HepG2 (cell line): ENCODE measurements around the gene FAM222A. TPM values are rescaled to one million over a fixed set of nuclear protein-coding genes. Genes with fewer than 3 reads are reported as not detected.
A peak's percentile ranks its signal among the peaks of the same experiment; 100 is the strongest.

Source experiments
- BHLHE40 ChIP-seq: IDR thresholded peaks from 2 replicates; pipeline ENCODE4 v1.6.1; 2011; ENCODE audit warnings: low read length, improper control_type of control experiment
- CENPX ChIP-seq: sonication (generic); formaldehyde crosslinking; IDR thresholded peaks from 2 replicates; pipeline ENCODE4 v1.9.0; 2021; ENCODE audit warnings: mild to moderate bottlenecking, missing genetic modification reagents, moderate library complexity
- EEA1 ChIP-seq: sonication (generic); formaldehyde crosslinking; IDR thresholded peaks from 2 replicates; pipeline ENCODE4 v1.5.1; 2020; ENCODE audit warnings: mild to moderate bottlenecking, missing genetic modification reagents, borderline replicate concordance
- ELF1 ChIP-seq: sonication (generic); formaldehyde crosslinking; IDR thresholded peaks from 2 replicates; pipeline ENCODE4 v1.4.0; 2020; ENCODE audit warnings: missing genetic modification reagents
- FOXJ3 ChIP-seq: sonication (generic); formaldehyde crosslinking; IDR thresholded peaks from 2 replicates; pipeline ENCODE4 v1.4.0; 2020; ENCODE audit warnings: missing genetic modification reagents, mild to moderate bottlenecking, borderline replicate concordance
- HDAC1 ChIP-seq: sonication (generic); formaldehyde crosslinking; IDR thresholded peaks from 2 replicates; pipeline ENCODE4 v1.5.1; 2020; ENCODE audit warnings: mild to moderate bottlenecking, missing genetic modification reagents
- HNF4A ChIP-seq: sonication (generic); formaldehyde crosslinking; IDR thresholded peaks from 2 replicates; pipeline ENCODE4 v1.4.0; 2020; ENCODE audit warnings: missing genetic modification reagents
- MTF1 ChIP-seq: sonication (generic); formaldehyde crosslinking; IDR thresholded peaks from 2 replicates; pipeline ENCODE4 v1.5.0; 2020; ENCODE audit warnings: missing genetic modification reagents
- POGK ChIP-seq: sonication (generic); formaldehyde crosslinking; conservative IDR thresholded peaks from 2 replicates; pipeline ENCODE4 v1.8.0; 2022; ENCODE audit warnings: mild to moderate bottlenecking, moderate library complexity, missing genetic modification reagents
- POLR2A ChIP-seq, 2 experiments: IDR thresholded peaks; 2 replicates each; pipeline ENCODE4 v1.6.1; 2011; ENCODE audit warnings: low read depth in 2 of 2, low read length in 2 of 2, mild to moderate bottlenecking in 1 of 2, moderate library complexity in 1 of 2; ENCODE audit not compliant: insufficient read depth in 1 of 2
- PTBP1 ChIP-seq: fragments of 200-400 bp; formaldehyde crosslinking; IDR thresholded peaks from 2 replicates; pipeline ENCODE4 v1.6.1; 2018; ENCODE audit warnings: low read length, low read depth; ENCODE audit not compliant: poor library complexity, severe bottlenecking
- RXRB ChIP-seq: IDR thresholded peaks from 2 replicates; pipeline ENCODE4 v1.6.1; 2016; ENCODE audit warnings: borderline replicate concordance, missing genetic modification reagents, missing compliant biosample characterization
- SMC3 ChIP-seq: IDR thresholded peaks from 2 replicates; pipeline ENCODE4 v1.6.1; 2011; ENCODE audit warnings: low read length, improper control_type of control experiment
- SOX5 ChIP-seq: IDR thresholded peaks from 2 replicates; pipeline ENCODE4 v1.6.1; 2016; ENCODE audit warnings: borderline replicate concordance
- SSRP1 ChIP-seq: IDR thresholded peaks from 2 replicates; pipeline ENCODE4 v1.6.1; 2016; ENCODE audit warnings: control low read depth
- ZFY ChIP-seq: sonication (generic); formaldehyde crosslinking; IDR thresholded peaks from 2 replicates; pipeline ENCODE4 v1.4.0; 2020; ENCODE audit warnings: missing genetic modification reagents
- ZNF264 ChIP-seq: sonication (generic); formaldehyde crosslinking; IDR thresholded peaks from 2 replicates; pipeline ENCODE4 v1.4.0; 2020; ENCODE audit warnings: missing genetic modification reagents
- ZNF510 ChIP-seq: sonication (generic); formaldehyde crosslinking; IDR thresholded peaks from 2 replicates; pipeline ENCODE4 v1.4.0; 2020; ENCODE audit warnings: low read depth, mild to moderate bottlenecking, missing genetic modification reagents
- ZNF512B ChIP-seq: sonication (generic); formaldehyde crosslinking; IDR thresholded peaks from 2 replicates; pipeline ENCODE4 v1.5.1; 2020; ENCODE audit warnings: missing genetic modification reagents, mild to moderate bottlenecking, borderline replicate concordance
- ZSCAN22 ChIP-seq: sonication (generic); formaldehyde crosslinking; IDR thresholded peaks from 2 replicates; pipeline ENCODE4 v1.4.0; 2020; ENCODE audit warnings: mild to moderate bottlenecking, missing genetic modification reagents
- polyA plus RNA-seq, 8 experiments: library from polyadenylated mRNA; depleted of rRNA in 3 of 8; stranded (reverse) in 7 of 8; unstranded in 1 of 8; fragments of >200 nt; fragmentation: Illumina TruSeq in 4 of 8; extraction: Trizol in 4 of 8; gene quantifications; 2 replicates each; pipeline versions ENCODE4 v1.2.1 to v1.2.3, GENCODE V29; 2011 to 2016; ENCODE audit warnings: low read depth in 4 of 8, missing spikeins in 1 of 8, mixed read lengths in 1 of 8; ENCODE audit not compliant: insufficient read depth in 1 of 8
- total RNA-seq, 5 experiments: library from RNA; depleted of rRNA; stranded (reverse); fragments of >200 nt; fragmentation: Illumina TruSeq; extraction: Trizol; gene quantifications; 2 replicates each; pipeline ENCODE4 v1.2.3, GENCODE V29; 2016; ENCODE audit warnings: low read depth in 1 of 5
- TF ChIP-seq, protein P1 (sequence below): sonication (generic); IDR thresholded peaks from 2 replicates; pipeline ENCODE4 v1.6.1; 2016; ENCODE audit warnings: low read depth, borderline replicate concordance
- TF ChIP-seq, protein P2 (sequence below): sonication (generic); formaldehyde crosslinking; conservative IDR thresholded peaks from 2 replicates; pipeline ENCODE4 v1.4.0; 2020; ENCODE audit warnings: mild to moderate bottlenecking, missing genetic modification reagents, moderate library complexity

FAM222A gene
- total and polyA plus RNA-seq, 2 of the 13 experiments (the other 11 are each of a cell fraction or from before 2014, with no cell fraction given), result 2.7 to 9.6 TPM

DNA sequence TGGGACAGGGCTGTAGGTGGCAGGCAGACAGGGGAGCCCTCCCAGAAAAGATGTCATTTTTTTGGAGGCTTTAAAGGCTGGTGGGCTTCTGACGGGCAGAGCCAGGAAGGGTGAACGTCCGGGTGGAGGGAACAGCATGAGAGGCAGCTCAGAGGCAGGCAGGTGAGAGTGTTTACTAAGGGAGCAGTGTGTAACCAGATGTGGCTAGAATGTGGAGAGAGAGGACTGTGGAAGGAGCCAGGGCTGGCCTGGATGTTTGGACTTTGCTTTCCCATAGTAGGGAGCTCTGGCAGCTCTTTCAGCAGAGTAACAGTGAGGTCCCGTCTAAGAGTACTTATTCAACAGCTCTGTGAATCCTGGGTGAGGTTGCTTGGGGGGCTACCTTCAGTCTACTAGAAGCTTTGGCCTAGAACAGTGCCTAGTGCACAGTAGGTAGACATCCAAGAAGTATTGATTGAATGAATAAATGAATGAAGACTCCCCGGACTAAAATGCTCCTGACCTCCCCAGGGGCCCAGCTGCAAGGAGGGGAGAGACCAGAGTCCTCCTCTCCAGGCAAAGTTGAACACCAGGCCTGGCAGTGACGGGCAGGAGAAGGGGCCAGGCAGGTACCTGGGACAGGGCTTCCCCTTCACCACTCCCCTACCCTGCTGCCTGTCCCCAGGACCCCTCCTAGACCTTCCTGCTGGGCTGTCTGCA, 8.5 kb downstream of the FAM222A start (continued):
- peak; percentile 29; the same call in 1 of the 2 replicates for TF ChIP-seq RXRB (CRISPR knock-in tag)
- TF ChIP-seq ELF1 (CRISPR knock-in tag), result no peak
- no peak for TF ChIP-seq CENPX
- 0 out of 2 replicates have a peak, but pooled peaks have one; percentile 45 for TF ChIP-seq ZFY (CRISPR knock-in tag)
- TF ChIP-seq SOX5 (CRISPR knock-in tag), result peak; percentile 5; the same call in 1 of the 2 replicates
- TF ChIP-seq POGK (CRISPR knock-in tag), result no peak
- peak; percentile 90 for TF ChIP-seq HNF4A (CRISPR knock-in tag)
- TF ChIP-seq HDAC1 (CRISPR knock-in tag), result 0 out of 2 replicates have a peak, but pooled peaks have one; percentile 20
- no peak for TF ChIP-seq POLR2A (IDR thresholded peaks at IDR 0.05; ENCODE audit: insufficient read depth in 1 of 2, low read depth in 2 of 2, low read length in 2 of 2)
- 0 out of 2 replicates have a peak, but pooled peaks have one; percentile 12 for TF ChIP-seq SMC3
- no peak for TF ChIP-seq ZNF512B (CRISPR knock-in tag)
- no peak; the same call in none of the 2 replicates for TF ChIP-seq FOXJ3
- peak; percentile 77 for TF ChIP-seq BHLHE40
- TF ChIP-seq EEA1 (CRISPR knock-in tag), result no peak
- 0 out of 2 replicates have a peak, but pooled peaks have one; percentile 52 for TF ChIP-seq ZNF510
- TF ChIP-seq PTBP1, result no peak
- TF ChIP-seq MTF1 (CRISPR knock-in tag), result no peak
- TF ChIP-seq ZSCAN22 (CRISPR knock-in tag), result no peak
- no peak for TF ChIP-seq ZNF264 (CRISPR knock-in tag)
- TF ChIP-seq, protein P1, sequence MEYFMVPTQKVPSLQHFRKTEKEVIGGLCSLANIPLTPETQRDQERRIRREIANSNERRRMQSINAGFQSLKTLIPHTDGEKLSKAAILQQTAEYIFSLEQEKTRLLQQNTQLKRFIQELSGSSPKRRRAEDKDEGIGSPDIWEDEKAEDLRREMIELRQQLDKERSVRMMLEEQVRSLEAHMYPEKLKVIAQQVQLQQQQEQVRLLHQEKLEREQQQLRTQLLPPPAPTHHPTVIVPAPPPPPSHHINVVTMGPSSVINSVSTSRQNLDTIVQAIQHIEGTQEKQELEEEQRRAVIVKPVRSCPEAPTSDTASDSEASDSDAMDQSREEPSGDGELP, result peak; percentile 75; the same call in 1 of the 2 replicates
- 0 out of 2 replicates have a peak, but pooled peaks have one; percentile 31 for TF ChIP-seq SSRP1 (CRISPR knock-in tag)
- TF ChIP-seq, protein P2, sequence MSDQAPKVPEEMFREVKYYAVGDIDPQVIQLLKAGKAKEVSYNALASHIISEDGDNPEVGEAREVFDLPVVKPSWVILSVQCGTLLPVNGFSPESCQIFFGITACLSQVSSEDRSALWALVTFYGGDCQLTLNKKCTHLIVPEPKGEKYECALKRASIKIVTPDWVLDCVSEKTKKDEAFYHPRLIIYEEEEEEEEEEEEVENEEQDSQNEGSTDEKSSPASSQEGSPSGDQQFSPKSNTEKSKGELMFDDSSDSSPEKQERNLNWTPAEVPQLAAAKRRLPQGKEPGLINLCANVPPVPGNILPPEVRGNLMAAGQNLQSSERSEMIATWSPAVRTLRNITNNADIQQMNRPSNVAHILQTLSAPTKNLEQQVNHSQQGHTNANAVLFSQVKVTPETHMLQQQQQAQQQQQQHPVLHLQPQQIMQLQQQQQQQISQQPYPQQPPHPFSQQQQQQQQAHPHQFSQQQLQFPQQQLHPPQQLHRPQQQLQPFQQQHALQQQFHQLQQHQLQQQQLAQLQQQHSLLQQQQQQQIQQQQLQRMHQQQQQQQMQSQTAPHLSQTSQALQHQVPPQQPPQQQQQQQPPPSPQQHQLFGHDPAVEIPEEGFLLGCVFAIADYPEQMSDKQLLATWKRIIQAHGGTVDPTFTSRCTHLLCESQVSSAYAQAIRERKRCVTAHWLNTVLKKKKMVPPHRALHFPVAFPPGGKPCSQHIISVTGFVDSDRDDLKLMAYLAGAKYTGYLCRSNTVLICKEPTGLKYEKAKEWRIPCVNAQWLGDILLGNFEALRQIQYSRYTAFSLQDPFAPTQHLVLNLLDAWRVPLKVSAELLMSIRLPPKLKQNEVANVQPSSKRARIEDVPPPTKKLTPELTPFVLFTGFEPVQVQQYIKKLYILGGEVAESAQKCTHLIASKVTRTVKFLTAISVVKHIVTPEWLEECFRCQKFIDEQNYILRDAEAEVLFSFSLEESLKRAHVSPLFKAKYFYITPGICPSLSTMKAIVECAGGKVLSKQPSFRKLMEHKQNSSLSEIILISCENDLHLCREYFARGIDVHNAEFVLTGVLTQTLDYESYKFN (CRISPR knock-in tag), result peak; percentile 53; the same call in 1 of the 2 replicates
